Activated CD4-positive, alpha-beta T cell treated with anti-CD3 and anti-CD28 coated beads, Interleukin-2, amount 10 ng/mL, durations not matched to agents 24 days and 14 days (primary cell): ENCODE measurements around the gene SUOX. TPM values are rescaled to one million over a fixed set of nuclear protein-coding genes. Genes with fewer than 3 reads are reported as not detected.
"Not testable (repeated sequence)": the region's sequence is repeated elsewhere in the genome, so short reads cannot be mapped to it uniquely, and the experiment has no call there.

Source experiments
- DNase-seq: peaks from one replicate; pipeline ENCODE4 v3.0.0; 2022
- H3K27ac Mint-ChIP-seq: one replicate; pipeline ENCODE4 v1.8.0; 2022; ENCODE audit warnings: mild to moderate bottlenecking, mixed read lengths
- H3K27me3 Mint-ChIP-seq: one replicate; pipeline ENCODE4 v1.8.0; 2022; ENCODE audit warnings: mixed read lengths
- H3K36me3 Mint-ChIP-seq: one replicate; pipeline ENCODE4 v1.8.0; 2022; ENCODE audit warnings: low read depth, mild to moderate bottlenecking, mixed read lengths
- H3K4me1 Mint-ChIP-seq: one replicate; pipeline ENCODE4 v1.8.0; 2021; ENCODE audit warnings: mixed read lengths
- H3K4me3 Mint-ChIP-seq: one replicate; pipeline ENCODE4 v1.8.0; 2022; ENCODE audit warnings: mild to moderate bottlenecking, moderate library complexity, mixed read lengths
- H3K9me3 Mint-ChIP-seq: one replicate; pipeline ENCODE4 v1.8.0; 2021; ENCODE audit warnings: mixed read lengths
- intact Hi-C: fragments of 100-400 bp; cut with micrococcal nuclease; formaldehyde crosslinking; loops from one replicate; pipeline ENCODE4 v1.15.1; 2023
- total RNA-seq: library from RNA; stranded (reverse); gene quantifications from 2 replicates; pipeline ENCODE4 v1.2.3, GENCODE V29; 2022

Gene SUOX
- total RNA-seq, 1 donor from 2014 or later: 10.2 TPM

- no peaks in the 10 kb centered on the region for H3K27me3 Mint-ChIP-seq
- H3K27ac Mint-ChIP-seq: no peak overlapping the region
- H3K9me3 Mint-ChIP-seq: no peaks in the 10 kb centered on the region
- no peak overlapping the region for H3K4me3 Mint-ChIP-seq
- DNase-seq: no peak
- H3K36me3 Mint-ChIP-seq: peaks cover 25% of the 10 kb centered on the region
- peaks cover 31% of the 10 kb centered on the region for H3K4me1 Mint-ChIP-seq
- intact Hi-C loops: loop anchor here (1.0 kb wide), 5 partner anchors 44 to 156 kb away; partner anchors contain the start of genes IKZF4, PA2G4, RPL41 and SARNP
These were observed 24.0 kb upstream of the SUOX start for GRCh38 chr12:55972911-55973598.

- Mint-ChIP-seq H3K36me3 (peaks cover 21% of the 10 kb centered on the region), H3K4me1 (peaks cover 28% of the 10 kb centered on the region), H3K27ac (no peak within 1 kb of the TSS), H3K4me3 (no peak within 1 kb of the TSS), H3K9me3 (no peaks in the 10 kb centered on the region), H3K27me3 (no peaks in the 10 kb centered on the region)
- intact Hi-C loops: loop anchor here (1.0 kb wide), 7 partner anchors 7 to 156 kb away; partner anchors contain the start of genes CDK2, IKZF4, PA2G4 and PMEL
- DNase-seq: peak; percentile 99
These were observed 23.3 kb upstream of the SUOX start, which contains the start of gene RAB5B for GRCh38 chr12:55973599-55974307. Gene RAB5B, plus strand, starts transcription at chr12:55974078. Its CDS starts 12,883 bp downstream, at chr12:55986961.

- no peak overlapping the region for H3K27ac Mint-ChIP-seq
- peak; percentile 86 for DNase-seq
- no peak overlapping the region for H3K4me3 Mint-ChIP-seq
- peaks cover 30% of the 10 kb centered on the region for H3K4me1 Mint-ChIP-seq
- intact Hi-C loops: loop anchor here (1.0 kb wide), 2 partner anchors 8 to 67 kb away; partner anchors contain the start of genes CDK2, PMEL and RPS26
- H3K27me3 Mint-ChIP-seq: no peaks in the 10 kb centered on the region
- H3K36me3 Mint-ChIP-seq: peaks cover 24% of the 10 kb centered on the region
- no peaks in the 10 kb centered on the region for H3K9me3 Mint-ChIP-seq
These were observed 22.8 kb upstream of the SUOX start for GRCh38 chr12:55974308-55974730.

- Mint-ChIP-seq H3K27ac (no peak overlapping the region), H3K27me3 (no peaks in the 10 kb centered on the region), H3K9me3 (no peaks in the 10 kb centered on the region), H3K4me1 (peaks cover 25% of the 10 kb centered on the region), H3K4me3 (no peak overlapping the region), H3K36me3 (peaks cover 27% of the 10 kb centered on the region)
- DNase-seq: no peak
- intact Hi-C loops: no loop called here
These were observed 18.7 kb upstream of the SUOX start for GRCh38 chr12:55978393-55978792.

GRCh38 chr12:55979069-55979468, 18.0 kb upstream of the SUOX start:
- H3K4me3 Mint-ChIP-seq: no peak overlapping the region
- H3K4me1 Mint-ChIP-seq: peaks cover 25% of the 10 kb centered on the region
- H3K36me3 Mint-ChIP-seq: peaks cover 32% of the 10 kb centered on the region
- no peaks in the 10 kb centered on the region for H3K9me3 Mint-ChIP-seq
- no peak for DNase-seq
- no peak overlapping the region for H3K27ac Mint-ChIP-seq
- H3K27me3 Mint-ChIP-seq: no peaks in the 10 kb centered on the region
- intact Hi-C loops: no loop called here

- H3K9me3 Mint-ChIP-seq, H3K27ac Mint-ChIP-seq, H3K27me3 Mint-ChIP-seq, DNase-seq, H3K4me3 Mint-ChIP-seq, intact Hi-C loops: not testable (repeated sequence)
- Mint-ChIP-seq H3K36me3 (peaks cover 38% of the 10 kb centered on the region), H3K4me1 (peaks cover 18% of the 10 kb centered on the region)
These were observed 15.2 kb upstream of the SUOX start for GRCh38 chr12:55981882-55982281.

GRCh38 chr12:55982319-55982936, 14.6 kb upstream of the SUOX start:
- DNase-seq: no peak
- Mint-ChIP-seq H3K27me3 (no peaks in the 10 kb centered on the region), H3K36me3 (peaks cover 38% of the 10 kb centered on the region), H3K4me1 (peaks cover 18% of the 10 kb centered on the region), H3K9me3 (no peaks in the 10 kb centered on the region), H3K4me3 (no peak overlapping the region), H3K27ac (no peak overlapping the region)
- intact Hi-C loops: no loop called here

- Mint-ChIP-seq H3K4me1 (peaks cover 13% of the 10 kb centered on the region), H3K27me3 (no peaks in the 10 kb centered on the region), H3K9me3 (no peaks in the 10 kb centered on the region), H3K27ac (no peak overlapping the region), H3K4me3 (no peak overlapping the region), H3K36me3 (peaks cover 40% of the 10 kb centered on the region)
- intact Hi-C loops: no loop called here
- no peak for DNase-seq
These were observed 13.7 kb upstream of the SUOX start for GRCh38 chr12:55983232-55983842.

- Mint-ChIP-seq H3K4me3 (no peak overlapping the region), H3K27me3 (no peaks in the 10 kb centered on the region), H3K36me3 (peaks cover 48% of the 10 kb centered on the region), H3K9me3 (no peaks in the 10 kb centered on the region), H3K4me1 (peaks cover 8% of the 10 kb centered on the region), H3K27ac (no peak overlapping the region)
- DNase-seq: no peak
- intact Hi-C loops: no loop called here
These were observed 12.2 kb upstream of the SUOX start for GRCh38 chr12:55984861-55985260.

GRCh38 chr12:55985341-55985740, 11.7 kb upstream of the SUOX start:
- no peak for DNase-seq
- H3K36me3 Mint-ChIP-seq: peaks cover 49% of the 10 kb centered on the region
- H3K9me3 Mint-ChIP-seq: no peaks in the 10 kb centered on the region
- H3K27me3 Mint-ChIP-seq: no peaks in the 10 kb centered on the region
- intact Hi-C loops: no loop called here
- H3K4me1 Mint-ChIP-seq: peaks cover 5% of the 10 kb centered on the region
- H3K4me3 Mint-ChIP-seq: no peak overlapping the region
- H3K27ac Mint-ChIP-seq: no peak overlapping the region

GRCh38 chr12:55985976-55986375, 11.1 kb upstream of the SUOX start:
- H3K4me1 Mint-ChIP-seq, H3K27ac Mint-ChIP-seq, H3K9me3 Mint-ChIP-seq, intact Hi-C loops, H3K27me3 Mint-ChIP-seq, DNase-seq, H3K4me3 Mint-ChIP-seq: not testable (repeated sequence)
- peaks cover 50% of the 10 kb centered on the region for H3K36me3 Mint-ChIP-seq

- Mint-ChIP-seq H3K27me3 (no peaks in the 10 kb centered on the region), H3K4me3 (no peak overlapping the region), H3K9me3 (no peaks in the 10 kb centered on the region), H3K27ac (no peak overlapping the region), H3K4me1 (peaks cover 6% of the 10 kb centered on the region), H3K36me3 (peaks cover 55% of the 10 kb centered on the region)
- intact Hi-C loops: no loop called here
- no peak for DNase-seq
These were observed 6.0 kb upstream of the SUOX start for GRCh38 chr12:55991110-55991509.

GRCh38 chr12:55993230-55993853, 3.7 kb upstream of the SUOX start:
- peak overlapping the region; percentile 12 for H3K27ac Mint-ChIP-seq

More at GRCh38 chr12:55993230-55993853, 3.7 kb upstream of the SUOX start:
- Mint-ChIP-seq H3K27me3 (no peaks in the 10 kb centered on the region), H3K4me3 (no peak overlapping the region), H3K36me3 (peaks cover 45% of the 10 kb centered on the region), H3K4me1 (peaks cover 22% of the 10 kb centered on the region), H3K9me3 (no peaks in the 10 kb centered on the region)
- intact Hi-C loops: no loop called here
- no peak for DNase-seq
